ENCODE measurements around the gene STRA6.

The STRA6 gene

GRCh38 chr15:74174958-74175253 lies 27.7 kb downstream of the STRA6 start:
- Histone ChIP-seq H3K4me2 (ENCODE audit: insufficient read depth, low read length) (no peak overlapping the region), H3K9me3 (ENCODE audit: insufficient read depth, low read length, severe bottlenecking) (no peaks in the 10 kb centered on the region), H3K4me3 (ENCODE audit: low read depth in 1 of 2, low read length in 2 of 2) (no peak overlapping the region), H3K9ac (ENCODE audit: low read depth, low read length) (no peak overlapping the region), H4K20me1 (ENCODE audit: insufficient read depth, low read length) (no peaks in the 10 kb centered on the region), H3K36me3 (ENCODE audit: insufficient read depth, low read length) (no peaks in the 10 kb centered on the region), H3K4me1 (ENCODE audit: insufficient read depth, low read length) (no peaks in the 10 kb centered on the region), H3K27me3 (ENCODE audit: insufficient read depth, low read length, poor library complexity) (peaks cover 7% of the 10 kb centered on the region), H2AFZ (ENCODE audit: low read depth, low read length) (no peak overlapping the region), H3K79me2 (ENCODE audit: insufficient read depth, low read length) (no peaks in the 10 kb centered on the region), H3K27ac (ENCODE audit: low read length) (no peak overlapping the region)
- ATAC-seq (ENCODE audit: insufficient read depth, low read depth) (no peak), DNase-seq (no peak)
- TF ChIP-seq CTCF (IDR thresholded peaks at IDR 0.05; ENCODE audit: borderline replicate concordance, extremely low read depth, low read length, poor library complexity, severe bottlenecking) (no peak), EZH2 (IDR thresholded peaks at IDR 0.05; ENCODE audit: borderline replicate concordance, low read depth, low read length, severe bottlenecking) (no peak)

- Histone ChIP-seq H3K4me3 (ENCODE audit: low read depth in 1 of 2, low read length in 2 of 2) (no peak overlapping the region), H3K4me1 (ENCODE audit: insufficient read depth, low read length) (no peaks in the 10 kb centered on the region), H3K27ac (ENCODE audit: low read length) (no peak overlapping the region), H3K27me3 (ENCODE audit: insufficient read depth, low read length, poor library complexity) (peaks cover 12% of the 10 kb centered on the region), H4K20me1 (ENCODE audit: insufficient read depth, low read length) (no peaks in the 10 kb centered on the region), H3K4me2 (ENCODE audit: insufficient read depth, low read length) (no peak overlapping the region), H3K36me3 (ENCODE audit: insufficient read depth, low read length) (no peaks in the 10 kb centered on the region), H3K9ac (ENCODE audit: low read depth, low read length) (no peak overlapping the region), H2AFZ (ENCODE audit: low read depth, low read length) (no peak overlapping the region), H3K79me2 (ENCODE audit: insufficient read depth, low read length) (no peaks in the 10 kb centered on the region), H3K9me3 (ENCODE audit: insufficient read depth, low read length, severe bottlenecking) (no peaks in the 10 kb centered on the region)
- no peak for DNase-seq
- TF ChIP-seq EZH2 (IDR thresholded peaks at IDR 0.05; ENCODE audit: borderline replicate concordance, low read depth, low read length, severe bottlenecking): no peak
- TF ChIP-seq CTCF (IDR thresholded peaks at IDR 0.05; ENCODE audit: borderline replicate concordance, extremely low read depth, low read length, poor library complexity, severe bottlenecking): no peak
- ATAC-seq (ENCODE audit: insufficient read depth, low read depth): no peak
Observed at GRCh38 chr15:74174219-74174957, 28.2 kb downstream of the STRA6 start.

GRCh38 chr15:74173380-74174218 lies 29.0 kb downstream of the STRA6 start, which contains the start of gene ISLR:
TSS of gene ISLR (plus strand) at chr15:74173710. CDS start at chr15:74174859, 1,149 bp downstream.
- no peak for ATAC-seq (ENCODE audit: insufficient read depth, low read depth)
- Histone ChIP-seq H3K79me2 (ENCODE audit: insufficient read depth, low read length) (no peaks in the 10 kb centered on the region), H3K36me3 (ENCODE audit: insufficient read depth, low read length) (no peaks in the 10 kb centered on the region), H4K20me1 (ENCODE audit: insufficient read depth, low read length) (no peaks in the 10 kb centered on the region), H3K27ac (ENCODE audit: low read length) (no peak within 1 kb of the TSS), H3K4me1 (ENCODE audit: insufficient read depth, low read length) (no peaks in the 10 kb centered on the region), H3K9me3 (ENCODE audit: insufficient read depth, low read length, severe bottlenecking) (no peaks in the 10 kb centered on the region), H2AFZ (ENCODE audit: low read depth, low read length) (no peak within 1 kb of the TSS), H3K4me3 (ENCODE audit: low read depth in 1 of 2, low read length in 2 of 2) (no peak within 1 kb of the TSS), H3K9ac (ENCODE audit: low read depth, low read length) (no peak within 1 kb of the TSS), H3K27me3 (ENCODE audit: insufficient read depth, low read length, poor library complexity) (peaks cover 12% of the 10 kb centered on the region), H3K4me2 (ENCODE audit: insufficient read depth, low read length) (no peak within 1 kb of the TSS)
- TF ChIP-seq EZH2 (IDR thresholded peaks at IDR 0.05; ENCODE audit: borderline replicate concordance, low read depth, low read length, severe bottlenecking) (no peak), CTCF (IDR thresholded peaks at IDR 0.05; ENCODE audit: borderline replicate concordance, extremely low read depth, low read length, poor library complexity, severe bottlenecking) (no peak)
- DNase-seq: no peak

Data from DND-41 (cell line).